GM21786 (cell line): ENCODE data around the gene SEPSECS.
A peak's percentile ranks its signal among the peaks of the same experiment; 100 is the strongest.

Experiments used
- ATAC-seq: cut with Tn5 transposase; IDR thresholded peaks from one replicate; pipeline ENCODE4 v1.9.1; 2021; ENCODE audit not compliant: unreplicated experiment

SEPSECS gene

GRCh38 chr4:25159837-25160713 is at the start of gene SEPSECS:
Gene SEPSECS (minus strand): TSS chr4:25160449. CDS start chr4:25160369, 80 bp downstream.
- ATAC-seq, result peak; percentile 84

GRCh38 chr4:25209702-25210101 is 49.5 kb upstream of the SEPSECS start:
- ATAC-seq, result no peak

- ATAC-seq, result no peak
These were observed 47.7 kb upstream of the SEPSECS start for GRCh38 chr4:25207997-25208396.

- no peak for ATAC-seq
These were observed 38.5 kb upstream of the SEPSECS start for GRCh38 chr4:25198713-25199112.

GRCh38 chr4:25190407-25190806 is 30.2 kb upstream of the SEPSECS start:
- no peak for ATAC-seq

- ATAC-seq, result no peak
These were observed 23.8 kb upstream of the SEPSECS start for GRCh38 chr4:25184056-25184455.

GRCh38 chr4:25182937-25183336 is 22.7 kb upstream of the SEPSECS start:
- no peak for ATAC-seq

- peak; percentile 85 for ATAC-seq
These were observed 20.4 kb upstream of the SEPSECS start for GRCh38 chr4:25180524-25181131.

GRCh38 chr4:25178838-25179261 is 18.6 kb upstream of the SEPSECS start:
- ATAC-seq, result no peak

- ATAC-seq, result no peak
These were observed 16.9 kb upstream of the SEPSECS start for GRCh38 chr4:25177147-25177546.

- ATAC-seq, result no peak
These were observed 14.4 kb upstream of the SEPSECS start for GRCh38 chr4:25174674-25175073.

- ATAC-seq, result peak; percentile 74
These were observed 13.0 kb upstream of the SEPSECS start for GRCh38 chr4:25172961-25173915.

GRCh38 chr4:25171201-25171865 is 11.1 kb upstream of the SEPSECS start:
- no peak for ATAC-seq

- no peak for ATAC-seq
These were observed 9.2 kb upstream of the SEPSECS start for GRCh38 chr4:25169446-25169845.

GRCh38 chr4:25165916-25166315 is 5.7 kb upstream of the SEPSECS start:
- ATAC-seq, result no peak

- ATAC-seq, result no peak
These were observed 2.9 kb upstream of the SEPSECS start for GRCh38 chr4:25163196-25163595.

- ATAC-seq, result no peak
These were observed 2.3 kb upstream of the SEPSECS start for GRCh38 chr4:25162566-25162965.

GRCh38 chr4:25161593-25161950 is 1.3 kb upstream of the SEPSECS start:
- no peak for ATAC-seq

- no peak for ATAC-seq
These were observed 704 bp upstream of the SEPSECS start for GRCh38 chr4:25160714-25161592.

- ATAC-seq, result no peak
These were observed 1.4 kb downstream of the SEPSECS start for GRCh38 chr4:25158817-25159216.
